ENCODE data around the gene DZIP3.
"Not testable (repeated sequence)": the region's sequence is repeated elsewhere in the genome, so short reads cannot be mapped to it uniquely, and the experiment has no call there.

DZIP3 gene

DNA sequence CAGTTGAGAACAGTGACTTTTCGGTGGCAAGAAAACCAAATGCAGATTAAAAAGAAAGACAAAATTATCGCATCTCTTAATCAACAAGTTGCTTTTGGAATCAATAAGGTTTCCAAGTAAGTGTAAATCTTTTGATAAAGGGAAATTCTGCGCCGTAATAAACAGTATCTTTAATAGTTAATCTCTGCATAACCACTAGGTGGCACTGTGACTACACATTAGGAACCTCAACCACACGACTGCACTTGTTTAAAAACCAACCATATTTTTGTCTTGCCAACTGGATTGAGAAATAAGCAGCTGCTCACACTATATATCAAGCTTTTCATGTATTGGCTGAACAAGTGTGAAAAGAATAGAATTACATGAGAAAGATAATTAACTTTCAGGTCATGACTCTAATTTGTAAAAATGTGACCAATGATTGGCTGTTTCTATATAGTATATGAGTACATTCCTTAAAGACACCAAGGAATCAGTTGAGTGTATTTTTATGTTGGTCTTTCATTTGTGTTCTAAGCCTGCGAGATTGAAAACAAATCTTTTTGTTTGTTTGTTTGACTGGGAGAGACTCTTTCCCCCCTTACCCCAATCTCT, 72.7 kb downstream of the DZIP3 start:
- peak; percentile 58 for DNase-seq (ENCODE audit: extremely low read depth, low read depth)
- TF ChIP-seq, protein P1, sequence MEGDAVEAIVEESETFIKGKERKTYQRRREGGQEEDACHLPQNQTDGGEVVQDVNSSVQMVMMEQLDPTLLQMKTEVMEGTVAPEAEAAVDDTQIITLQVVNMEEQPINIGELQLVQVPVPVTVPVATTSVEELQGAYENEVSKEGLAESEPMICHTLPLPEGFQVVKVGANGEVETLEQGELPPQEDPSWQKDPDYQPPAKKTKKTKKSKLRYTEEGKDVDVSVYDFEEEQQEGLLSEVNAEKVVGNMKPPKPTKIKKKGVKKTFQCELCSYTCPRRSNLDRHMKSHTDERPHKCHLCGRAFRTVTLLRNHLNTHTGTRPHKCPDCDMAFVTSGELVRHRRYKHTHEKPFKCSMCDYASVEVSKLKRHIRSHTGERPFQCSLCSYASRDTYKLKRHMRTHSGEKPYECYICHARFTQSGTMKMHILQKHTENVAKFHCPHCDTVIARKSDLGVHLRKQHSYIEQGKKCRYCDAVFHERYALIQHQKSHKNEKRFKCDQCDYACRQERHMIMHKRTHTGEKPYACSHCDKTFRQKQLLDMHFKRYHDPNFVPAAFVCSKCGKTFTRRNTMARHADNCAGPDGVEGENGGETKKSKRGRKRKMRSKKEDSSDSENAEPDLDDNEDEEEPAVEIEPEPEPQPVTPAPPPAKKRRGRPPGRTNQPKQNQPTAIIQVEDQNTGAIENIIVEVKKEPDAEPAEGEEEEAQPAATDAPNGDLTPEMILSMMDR (IDR thresholded peaks at IDR 0.05; ENCODE audit: low read depth, low read length), result peak; percentile 59

DNA sequence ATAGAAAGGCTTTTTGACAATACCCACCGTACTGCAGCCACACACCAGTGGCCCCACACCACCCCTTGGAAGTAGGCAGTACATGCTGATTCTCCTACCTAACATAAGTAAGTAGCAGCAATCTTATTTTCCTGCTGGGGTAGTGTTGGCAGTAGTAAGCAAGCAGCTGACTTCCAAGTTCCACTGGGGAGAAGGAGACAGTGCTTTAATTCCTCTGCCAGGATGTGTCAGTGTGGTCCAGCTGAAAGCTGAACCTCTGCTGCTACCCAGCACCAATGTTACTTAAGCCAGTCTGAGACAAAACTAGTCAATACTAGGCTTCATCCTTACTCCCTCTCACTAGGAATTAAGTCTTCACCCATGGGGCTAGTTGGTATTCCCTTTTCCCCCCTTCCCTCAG, 74.7 kb downstream of the DZIP3 start:
- TF ChIP-seq, protein P1 (IDR thresholded peaks at IDR 0.05; ENCODE audit: low read depth, low read length), result no peak
- DNase-seq (ENCODE audit: extremely low read depth, low read depth), result no peak

DNA sequence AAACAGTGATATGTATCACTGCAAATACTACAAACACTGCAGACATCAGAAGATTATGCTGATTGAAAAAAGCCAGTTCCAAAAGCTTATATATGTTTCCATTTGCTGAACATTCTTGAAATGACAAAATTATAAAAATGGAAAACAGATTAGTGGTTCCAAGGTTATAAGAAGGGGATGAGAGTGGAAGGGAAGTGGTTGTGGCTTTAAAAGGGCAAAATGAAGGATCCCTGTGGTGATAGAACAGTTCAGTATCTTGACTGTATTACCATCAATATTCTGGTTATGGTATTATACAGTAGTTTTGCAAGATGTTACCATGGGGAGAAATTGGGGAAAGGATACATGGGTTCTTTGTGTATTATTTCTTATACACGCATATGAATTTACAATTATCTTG, 77.8 kb downstream of the DZIP3 start:
- TF ChIP-seq, protein P1 (IDR thresholded peaks at IDR 0.05; ENCODE audit: low read depth, low read length), result no peak

DNA sequence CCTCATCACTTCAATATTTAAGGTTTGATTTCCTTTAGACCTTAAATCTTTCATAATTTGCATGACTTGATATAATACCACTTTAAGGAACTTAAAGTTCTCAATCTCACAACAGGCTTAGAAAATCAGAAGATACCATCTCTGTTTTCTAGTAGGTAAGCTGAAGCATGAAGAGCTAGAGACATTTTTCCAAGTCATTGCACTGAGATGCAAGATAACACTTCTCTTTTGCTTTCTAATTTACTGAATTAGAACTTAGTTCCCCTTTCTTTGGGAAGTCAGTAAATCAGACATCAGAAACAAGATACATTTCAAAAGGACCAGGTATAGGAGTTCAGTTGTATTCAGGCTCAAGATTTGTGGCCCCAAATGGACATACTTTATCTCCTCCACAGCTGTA, 79.7 kb downstream of the DZIP3 start:
- DNase-seq (ENCODE audit: extremely low read depth, low read depth), result no peak
- TF ChIP-seq, protein P1 (IDR thresholded peaks at IDR 0.05; ENCODE audit: low read depth, low read length), result no peak

More for the DNA sequence above, 77.8 kb downstream of the DZIP3 start:
- no peak for DNase-seq (ENCODE audit: extremely low read depth, low read depth)

DNA sequence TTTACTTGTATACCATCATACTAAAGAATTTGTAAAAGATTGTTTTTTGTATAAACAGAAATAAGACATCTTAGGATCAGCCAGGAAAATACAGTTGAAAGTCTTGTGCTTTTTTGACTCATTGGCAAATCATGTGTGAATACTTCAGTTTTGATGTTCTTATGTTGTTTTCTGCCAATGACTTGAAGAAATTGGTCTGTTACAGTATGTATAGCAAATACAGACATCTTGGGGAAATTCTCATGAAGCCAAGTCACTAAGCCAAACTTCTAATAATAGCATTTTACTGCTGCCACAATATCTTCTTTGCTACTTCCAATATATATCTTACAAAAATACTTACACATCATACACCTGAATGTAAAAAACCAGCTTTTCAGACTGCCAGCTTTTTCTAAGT, 83.2 kb downstream of the DZIP3 start:
- DNase-seq (ENCODE audit: extremely low read depth, low read depth), result no peak
- TF ChIP-seq, protein P1 (IDR thresholded peaks at IDR 0.05; ENCODE audit: low read depth, low read length), result no peak

DNA sequence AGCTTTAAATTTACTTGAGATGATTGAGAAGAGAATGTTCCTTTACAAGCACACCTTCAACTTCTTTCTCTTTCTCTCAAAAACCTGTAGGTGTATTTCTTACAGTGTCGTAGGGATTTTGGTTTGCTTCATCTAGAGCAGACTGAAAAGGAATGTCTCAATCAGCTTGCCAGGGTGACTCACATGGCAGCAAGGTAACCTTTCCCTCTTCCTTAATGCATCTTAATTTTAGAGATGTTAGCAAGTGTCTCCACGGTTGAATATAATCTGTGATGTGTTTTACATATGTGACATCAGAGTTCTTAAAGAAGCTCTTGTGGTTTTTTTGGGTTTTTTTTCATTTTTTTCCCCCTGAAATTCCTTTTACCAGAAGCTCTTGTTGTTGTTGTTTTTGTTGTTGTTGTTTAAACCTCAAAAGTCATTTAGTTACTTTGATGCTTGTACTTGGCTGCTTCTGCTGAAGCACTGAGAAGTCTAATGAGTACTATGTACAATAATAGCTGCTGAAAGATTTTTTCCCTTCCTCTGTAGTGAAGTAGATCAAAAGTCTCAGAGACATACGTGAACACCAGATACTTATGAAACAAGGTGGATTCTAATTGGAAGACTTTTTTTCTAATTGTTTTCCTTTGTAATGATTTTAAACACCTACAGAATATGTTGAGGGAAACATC, 84.6 kb downstream of the DZIP3 start:
- TF ChIP-seq, protein P1 (IDR thresholded peaks at IDR 0.05; ENCODE audit: low read depth, low read length), result no peak
- no peak for DNase-seq (ENCODE audit: extremely low read depth, low read depth)

DNA sequence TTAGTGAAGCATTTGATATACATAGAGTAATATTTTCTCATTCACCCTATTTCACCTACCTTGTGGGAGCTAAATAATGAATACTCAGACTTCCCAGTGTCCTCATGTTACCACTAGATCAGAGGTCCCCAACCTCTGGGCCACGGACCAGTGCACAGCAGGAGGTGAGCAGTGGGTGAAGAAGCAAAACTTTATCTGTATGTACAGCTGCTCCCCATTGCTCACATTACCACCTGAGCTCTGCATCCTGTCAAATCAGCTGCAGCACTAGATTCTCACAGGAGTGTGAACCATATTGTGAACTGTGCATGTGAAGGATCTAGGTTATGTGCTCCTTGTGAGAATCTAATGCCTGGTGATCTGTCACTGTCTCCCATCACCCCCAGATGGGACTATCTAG, 88.3 kb downstream of the DZIP3 start:
- no peak for DNase-seq (ENCODE audit: extremely low read depth, low read depth)
- TF ChIP-seq, protein P1 (IDR thresholded peaks at IDR 0.05; ENCODE audit: low read depth, low read length), result no peak

DNA sequence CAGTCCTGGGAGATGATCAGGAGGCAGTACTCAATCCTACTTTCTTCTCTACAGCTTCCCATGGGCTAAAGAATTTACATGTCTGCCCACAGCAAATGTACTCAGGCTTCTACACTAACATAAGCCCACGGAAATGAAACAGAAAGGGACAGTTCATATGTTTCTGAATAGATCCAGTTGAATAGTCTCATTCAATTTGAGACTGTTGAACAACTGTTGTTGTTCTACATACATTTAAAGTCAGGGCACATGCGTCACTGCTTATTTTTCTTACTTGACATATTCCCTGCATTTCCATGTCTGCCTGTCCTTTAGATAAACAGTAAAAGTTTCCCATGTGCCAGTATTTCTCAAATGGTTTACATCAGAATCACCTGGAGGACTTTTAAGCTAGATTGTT, 102.8 kb downstream of the DZIP3 start:
- not testable (repeated sequence) for DNase-seq (ENCODE audit: extremely low read depth, low read depth)

Data from AG09319 (cell line).